Tibial artery (tissue), 4 donors: ENCODE results near the gene SLC6A13.
A peak's percentile ranks its signal among the peaks of the same experiment; 100 is the strongest.

Source experiments
- DNase-seq, 2 donors: peaks; one replicate each; pipeline ENCODE4 v3.0.0-alpha.2; 2019
- H3K27ac ChIP-seq, 2 donors: fragments of 200-600 bp; sonication (generic) in 1 of 2; 1 replicate in 1 of 2; 2 replicates in 1 of 2; pipeline ENCODE4 v1.5.1; 2018 to 2019; ENCODE audit warnings: mild to moderate bottlenecking in 1 of 2
- H3K27me3 ChIP-seq, 2 donors: fragments of 200-600 bp; sonication (generic) in 1 of 2; one replicate each; pipeline versions ENCODE4 v1.5.1 to v1.6.0; 2016 to 2019
- H3K36me3 ChIP-seq, 3 donors: fragments of 200-600 bp; sonication (generic) in 2 of 3; one replicate each; pipeline ENCODE4 v1.5.1; 2016 to 2019; ENCODE audit warnings: mild to moderate bottlenecking in 2 of 3
- H3K4me1 ChIP-seq, 4 donors: fragments of 200-600 bp; sonication (generic) in 2 of 4; 1 replicate in 3 of 4; 2 replicates in 1 of 4; pipeline ENCODE4 v1.5.1; 2016 to 2019
- H3K4me3 ChIP-seq, 2 donors: fragments of 200-600 bp; sonication (generic) in 1 of 2; 1 replicate in 1 of 2; 2 replicates in 1 of 2; pipeline ENCODE4 v1.5.1; 2018 to 2019; ENCODE audit warnings: mild to moderate bottlenecking in 2 of 2
- H3K9me3 ChIP-seq, 3 donors: fragments of 200-600 bp; sonication (generic) in 1 of 3; one replicate each; pipeline ENCODE4 v1.5.1; 2016 to 2019
- CTCF ChIP-seq, 2 experiments: fragments of 200-600 bp in 1 of 2; fragments of 450-650 bp in 1 of 2; IDR thresholded peaks; one replicate each; pipeline ENCODE4 v1.5.1; 2017 to 2019; ENCODE audit warnings: antibody characterized with exemption in 2 of 2, mild to moderate bottlenecking in 1 of 2, moderate library complexity in 1 of 2
- intact Hi-C: fragments of 100-400 bp; cut with DNase I; formaldehyde crosslinking; loops from one replicate; pipeline ENCODE4 v1.15.0; 2023; ENCODE audit warnings: low total_unique reads

Gene SLC6A13

GRCh38 chr12:206746-207440 is 55.7 kb downstream of the SLC6A13 start:
- Histone ChIP-seq H3K27ac (no peak overlapping the region), H3K4me3 (no peak overlapping the region), H3K4me1 (peaks cover 0 to 13% (median 12%) of the 10 kb centered on the region in 4 donors), H3K36me3 (no peaks in the 10 kb centered on the region), H3K9me3 (no peaks in the 10 kb centered on the region), H3K27me3 (peaks cover 0 to 79% of the 10 kb centered on the region in 2 donors)
- intact Hi-C loops: no loop called here
- TF ChIP-seq CTCF (IDR thresholded peaks at IDR 0.05): no peak
- DNase-seq: no peak

DNA sequence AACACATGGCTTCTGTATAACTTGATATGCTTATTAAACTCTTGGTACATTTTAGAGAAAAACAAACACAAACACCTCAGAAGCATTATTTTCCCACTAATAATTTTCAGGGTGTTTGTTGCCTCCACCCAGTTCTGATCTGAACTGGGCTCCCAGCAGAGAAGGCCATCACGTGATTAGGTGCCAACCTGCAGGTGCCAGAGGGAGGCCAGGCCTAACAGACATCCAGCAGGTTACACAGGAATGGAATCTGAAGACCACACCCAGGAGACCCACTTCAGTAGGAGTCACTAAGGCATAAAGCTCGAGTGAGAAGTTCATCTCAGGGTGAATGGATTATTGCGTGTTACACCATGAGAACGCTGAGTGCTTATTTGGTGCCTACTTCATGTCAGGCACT is 57.6 kb downstream of the SLC6A13 start:
- Histone ChIP-seq H3K27me3 (peaks cover 0 to 66% of the 10 kb centered on the region in 2 donors), H3K36me3 (no peaks in the 10 kb centered on the region), H3K4me1 (peaks cover 0 to 13% (median 12%) of the 10 kb centered on the region in 4 donors), H3K9me3 (no peaks in the 10 kb centered on the region), H3K4me3 (no peak overlapping the region), H3K27ac (no peak overlapping the region)
- no peak for TF ChIP-seq CTCF (IDR thresholded peaks at IDR 0.05)
- intact Hi-C loops: no loop called here
- DNase-seq: no peak

GRCh38 chr12:204261-204678 is 58.4 kb downstream of the SLC6A13 start:
- Histone ChIP-seq H3K9me3 (no peaks in the 10 kb centered on the region), H3K4me1 (peaks cover 0 to 17% (median 13%) of the 10 kb centered on the region in 4 donors), H3K27ac (no peak overlapping the region), H3K27me3 (peaks cover 0 to 61% of the 10 kb centered on the region in 2 donors), H3K36me3 (no peaks in the 10 kb centered on the region), H3K4me3 (peak overlapping the region in 1 of 2 donors; percentile 55)
- DNase-seq: no peak
- intact Hi-C loops: no loop called here
- TF ChIP-seq CTCF (IDR thresholded peaks at IDR 0.05): no peak

DNA sequence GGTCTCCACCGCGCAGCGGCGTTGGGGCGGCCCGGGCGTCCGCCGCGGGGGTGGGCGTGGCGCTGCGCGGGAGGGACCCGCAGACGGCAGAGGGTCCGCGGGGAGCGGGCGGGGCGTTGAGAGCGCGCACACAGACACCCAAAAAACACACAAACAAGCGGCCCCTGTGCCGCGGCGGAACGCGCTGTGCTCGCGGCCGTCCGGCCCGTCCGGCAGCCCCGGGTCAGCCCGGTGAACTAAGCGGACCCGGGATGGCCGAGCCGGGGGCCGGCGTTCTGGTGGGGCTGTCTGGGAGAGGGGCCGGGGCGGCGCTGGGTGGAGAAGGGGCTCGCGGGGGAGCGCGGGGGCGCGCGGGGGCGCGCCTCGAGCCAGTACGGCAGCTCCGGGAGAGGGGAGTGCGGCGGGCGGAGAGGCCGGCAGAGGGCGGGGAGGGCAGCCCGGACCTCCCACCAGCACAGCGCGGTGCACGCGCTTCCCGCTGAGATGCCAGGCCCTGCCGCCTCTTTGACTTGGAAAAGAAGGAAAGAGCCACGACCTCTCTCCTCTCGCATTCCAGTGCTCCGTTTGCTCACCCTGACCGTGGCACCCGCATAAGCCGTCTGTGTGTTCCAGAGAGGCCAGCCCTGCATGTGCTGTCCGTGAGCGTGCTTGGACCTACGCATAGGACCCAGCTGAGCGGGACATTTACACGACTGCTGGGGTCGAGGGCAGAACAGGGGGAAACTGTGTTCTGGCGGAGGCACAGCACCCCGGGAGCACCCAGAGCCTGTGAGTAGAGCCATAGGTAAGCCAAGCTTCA is 59.0 kb downstream of the SLC6A13 start:
- Histone ChIP-seq H3K27me3 (peaks cover 0 to 58% of the 10 kb centered on the region in 2 donors), H3K27ac (no peak overlapping the region), H3K9me3 (no peaks in the 10 kb centered on the region), H3K4me1 (peaks cover 0 to 18% (median 13%) of the 10 kb centered on the region in 4 donors), H3K4me3 (peak overlapping the region; percentile 42 to 55), H3K36me3 (no peaks in the 10 kb centered on the region)
- intact Hi-C loops: no loop called here
- peak in 1 of 2 experiments; percentile 4 for TF ChIP-seq CTCF (IDR thresholded peaks at IDR 0.05)
- no peak for DNase-seq

- peaks cover 0 to 55% of the 10 kb centered on the region in 2 donors for H3K27me3 ChIP-seq
- intact Hi-C loops: no loop called here
- peak overlapping the region; percentile 42 to 55 for H3K4me3 ChIP-seq
- DNase-seq: no peak
- no peaks in the 10 kb centered on the region for H3K9me3 ChIP-seq
- H3K4me1 ChIP-seq: peaks cover 0 to 18% (median 13%) of the 10 kb centered on the region in 4 donors
- H3K27ac ChIP-seq: no peak overlapping the region
- no peak for TF ChIP-seq CTCF (IDR thresholded peaks at IDR 0.05)
- no peaks in the 10 kb centered on the region for H3K36me3 ChIP-seq
Observed at GRCh38 chr12:203074-203461, 59.6 kb downstream of the SLC6A13 start.
